HepG2 (cell line): ENCODE measurements around the gene CACNA1G. TPM values are rescaled to one million over a fixed set of nuclear protein-coding genes. Genes with fewer than 3 reads are reported as not detected.

ENCODE experiments used
- EHMT2 ChIP-seq: fragments of 200-600 bp; sonication (generic); IDR thresholded peaks from 2 replicates; pipeline ENCODE4 v1.7.0; 2017; ENCODE audit warnings: antibody characterized with exemption, low read depth, low read length, borderline replicate concordance
- GFI1 ChIP-seq: sonication (generic); formaldehyde crosslinking; IDR thresholded peaks from 2 replicates; pipeline ENCODE4 v1.5.0; 2020; ENCODE audit warnings: missing genetic modification reagents, mild to moderate bottlenecking, borderline replicate concordance
- GTF2F1 ChIP-seq: fragments of 150-350 bp; IDR thresholded peaks from 2 replicates; pipeline ENCODE4 v1.6.1; 2014; ENCODE audit warnings: low read length
- HMGXB4 ChIP-seq, 2 experiments: sonication (generic) in 1 of 2; formaldehyde crosslinking in 1 of 2; IDR thresholded peaks; 2 replicates each; pipeline versions ENCODE4 v1.4.0 to v1.6.1; 2018 to 2020; ENCODE audit warnings: missing genetic modification reagents in 2 of 2, borderline replicate concordance in 1 of 2, low read depth in 1 of 2, mild to moderate bottlenecking in 1 of 2, missing biosample characterization in 1 of 2
- HOMEZ ChIP-seq: IDR thresholded peaks from 2 replicates; pipeline ENCODE4 v1.6.1; 2016; ENCODE audit warnings: low read depth
- MYPOP ChIP-seq: sonication (generic); formaldehyde crosslinking; IDR thresholded peaks from 2 replicates; pipeline ENCODE4 v1.8.1; 2023; ENCODE audit warnings: mild to moderate bottlenecking, moderate library complexity, missing genetic modification reagents
- NR3C1 ChIP-seq: sonication (generic); formaldehyde crosslinking; IDR thresholded peaks from 2 replicates; pipeline ENCODE4 v1.4.0; 2020; ENCODE audit warnings: missing genetic modification reagents
- POLR2AphosphoS2 ChIP-seq: IDR thresholded peaks from 2 replicates; pipeline ENCODE4 v1.6.1; 2011; ENCODE audit warnings: low read depth, low read length, improper control_type of control experiment
- PRPF4 ChIP-seq: fragments of 200-400 bp; formaldehyde crosslinking; IDR thresholded peaks from 2 replicates; pipeline ENCODE4 v1.6.1; 2016; ENCODE audit warnings: low read length, low read depth; ENCODE audit not compliant: poor library complexity, severe bottlenecking
- TCF7 ChIP-seq: sonication (generic); IDR thresholded peaks from 2 replicates; pipeline ENCODE4 v1.6.1; 2016; ENCODE audit warnings: antibody characterized with exemption, low read depth
- ZBED4 ChIP-seq: sonication (generic); formaldehyde crosslinking; IDR thresholded peaks from 2 replicates; pipeline ENCODE4 v1.4.0; 2020; ENCODE audit warnings: missing genetic modification reagents, borderline replicate concordance
- ZNF550 ChIP-seq: sonication (generic); formaldehyde crosslinking; IDR thresholded peaks from 2 replicates; pipeline ENCODE4 v1.4.0; 2020; ENCODE audit warnings: mild to moderate bottlenecking, missing genetic modification reagents, borderline replicate concordance
- ZNF639 ChIP-seq: conservative IDR thresholded peaks from 2 replicates; pipeline ENCODE4 v1.6.1; 2018; ENCODE audit warnings: missing genetic modification reagents
- ZNF780A ChIP-seq: sonication (generic); formaldehyde crosslinking; IDR thresholded peaks from 2 replicates; pipeline ENCODE4 v1.8.0; 2022; ENCODE audit warnings: mild to moderate bottlenecking, missing genetic modification reagents, moderate library complexity
- ZNF792 ChIP-seq: IDR thresholded peaks from 2 replicates; pipeline ENCODE4 v1.6.1; 2016
- ZNF800 ChIP-seq: sonication (generic); formaldehyde crosslinking; IDR thresholded peaks from 2 replicates; pipeline ENCODE4 v1.4.0; 2020; ENCODE audit warnings: missing genetic modification reagents
- polyA plus RNA-seq, 8 experiments: library from polyadenylated mRNA; depleted of rRNA in 3 of 8; stranded (reverse) in 7 of 8; unstranded in 1 of 8; fragments of >200 nt; fragmentation: Illumina TruSeq in 4 of 8; extraction: Trizol in 4 of 8; gene quantifications; 2 replicates each; pipeline versions ENCODE4 v1.2.1 to v1.2.3, GENCODE V29; 2011 to 2016; ENCODE audit warnings: low read depth in 4 of 8, missing spikeins in 1 of 8, mixed read lengths in 1 of 8; ENCODE audit not compliant: insufficient read depth in 1 of 8
- total RNA-seq, 5 experiments: library from RNA; depleted of rRNA; stranded (reverse); fragments of >200 nt; fragmentation: Illumina TruSeq; extraction: Trizol; gene quantifications; 2 replicates each; pipeline ENCODE4 v1.2.3, GENCODE V29; 2016; ENCODE audit warnings: low read depth in 1 of 5

Gene CACNA1G
- total and polyA plus RNA-seq, 2 of the 13 experiments (the other 11 are each of a cell fraction or from before 2014, with no cell fraction given) = 0.02 TPM; not detected in 1

- TF ChIP-seq ZNF780A (CRISPR knock-in tag) (no peak), ZNF639 (no peak), ZNF792 (CRISPR knock-in tag) (no peak), PRPF4 (no peak), MYPOP (CRISPR knock-in tag) (no peak), ZNF550 (CRISPR knock-in tag) (no peak), TCF7 (no peak), GFI1 (no peak; the same call in 1 of the 2 replicates), EHMT2 (no peak), HMGXB4 (CRISPR knock-in tag; IDR thresholded peaks at IDR 0.05; ENCODE audit: borderline replicate concordance in 1 of 2, low read depth in 1 of 2) (peak in 1 of 2 experiments; percentile 69; a peak in 2 of 4 replicates), POLR2AphosphoS2 (no peak), NR3C1 (no peak), HOMEZ (no peak), ZNF800 (CRISPR knock-in tag) (no peak; the same call in 1 of the 2 replicates), ZBED4 (CRISPR knock-in tag) (no peak), GTF2F1 (no peak)
Measured at GRCh38 chr17:50634915-50635731, 74.6 kb downstream of the CACNA1G start (continued).
